Effector CD4-positive, alpha-beta T cell (primary cell): ENCODE data around the gene LPCAT3.

ENCODE experiments used
- DNase-seq: peaks from one replicate; pipeline ENCODE4 v3.0.0-alpha.2; 2020

LPCAT3 gene

DNA sequence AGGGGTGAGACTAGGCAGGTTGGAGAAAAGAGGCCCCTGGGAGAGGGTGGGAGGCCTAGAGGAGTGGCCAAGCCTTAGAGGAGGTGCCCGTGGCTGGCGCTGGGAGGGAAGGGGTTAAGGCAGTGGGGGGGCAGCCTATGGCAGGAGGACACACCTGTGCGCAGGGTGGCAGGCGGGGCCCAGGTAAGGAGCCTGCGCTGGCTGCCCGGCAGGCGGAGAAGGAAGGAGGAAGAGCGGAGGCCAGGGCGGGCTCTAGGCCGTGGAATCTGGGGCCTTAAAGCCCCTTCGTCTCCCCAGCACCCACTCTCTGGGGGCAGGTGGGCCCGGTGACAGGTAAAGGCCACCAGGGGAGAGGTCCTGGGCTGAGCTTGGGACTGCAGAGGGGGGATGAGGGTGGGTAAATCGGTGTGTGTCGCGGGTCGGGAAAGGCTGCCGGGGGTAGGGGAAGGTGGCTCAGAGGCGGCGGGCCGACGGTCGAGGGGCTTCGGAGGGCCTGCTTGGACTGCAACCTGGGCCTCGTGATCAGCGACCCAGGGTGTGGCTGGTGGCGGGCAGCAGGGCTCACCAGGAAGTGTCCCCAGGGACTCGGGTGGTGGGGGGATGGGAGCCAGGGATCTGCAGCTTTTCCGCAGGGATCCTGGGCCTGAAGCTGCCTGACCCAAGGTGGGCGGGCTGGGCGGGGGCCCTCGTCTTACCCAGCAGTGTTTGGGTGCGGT, 55.1 kb downstream of the LPCAT3 start:
- DNase-seq: no peak

DNA sequence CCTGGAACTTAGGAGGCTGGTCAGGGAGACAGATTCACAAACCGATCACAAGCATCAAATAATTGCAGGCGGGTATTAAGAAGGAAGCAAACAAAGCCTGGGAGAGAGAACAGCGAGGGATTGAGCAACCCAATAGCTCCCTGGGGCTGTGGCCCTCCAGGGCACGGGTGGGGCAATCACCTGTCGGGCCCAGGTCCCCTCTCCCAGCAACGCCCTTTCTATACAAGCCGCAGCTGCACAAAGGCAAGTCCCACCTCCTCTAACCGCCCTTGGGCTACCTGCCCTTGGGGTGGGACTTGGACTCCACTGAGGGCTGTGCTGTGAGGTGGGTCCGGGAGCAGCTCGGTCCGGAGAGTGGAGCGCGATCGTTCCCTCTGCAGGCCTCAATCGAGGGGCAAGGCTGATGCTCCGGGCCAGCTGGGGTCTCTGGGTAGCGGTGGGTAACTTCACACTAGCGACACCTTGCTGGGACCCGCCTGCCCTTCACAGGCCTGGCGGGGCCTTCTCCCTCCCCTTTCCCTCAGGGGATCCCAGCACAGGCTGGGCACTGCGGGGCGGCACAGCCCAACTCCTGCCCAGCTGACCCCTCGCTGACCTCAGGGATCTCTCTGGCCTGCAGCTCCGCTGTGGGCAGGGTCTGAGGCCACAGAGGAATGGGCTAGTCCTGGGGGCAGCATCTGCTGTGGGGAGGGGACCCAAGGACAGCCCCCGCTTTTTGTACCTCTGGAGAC, 55.8 kb downstream of the LPCAT3 start:
- DNase-seq: no peak

- no peak for DNase-seq
Measured at GRCh38 chr12:6961695-6962284, 56.5 kb downstream of the LPCAT3 start.

DNA sequence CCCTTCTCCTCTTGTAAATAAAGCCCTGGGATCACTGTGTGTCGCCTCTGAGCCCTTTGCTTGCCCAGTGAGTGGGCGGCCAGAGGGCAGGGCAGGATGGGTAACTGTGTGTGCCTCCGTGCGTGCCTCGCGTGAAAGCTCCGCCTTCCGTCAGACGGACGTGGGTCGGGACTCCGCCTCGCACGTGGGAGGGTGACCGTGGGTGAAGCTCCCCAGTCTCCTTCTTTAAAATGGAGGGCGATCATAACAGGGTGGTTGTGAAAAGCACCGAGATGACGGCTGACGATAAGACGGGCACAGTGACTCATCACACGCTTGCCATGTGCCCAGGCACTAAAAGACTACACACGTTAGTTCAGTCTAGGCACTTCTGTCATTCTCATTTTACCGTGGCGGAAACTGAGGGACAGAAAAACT, 57.0 kb downstream of the LPCAT3 start:
- peak; percentile 86 for DNase-seq

DNA sequence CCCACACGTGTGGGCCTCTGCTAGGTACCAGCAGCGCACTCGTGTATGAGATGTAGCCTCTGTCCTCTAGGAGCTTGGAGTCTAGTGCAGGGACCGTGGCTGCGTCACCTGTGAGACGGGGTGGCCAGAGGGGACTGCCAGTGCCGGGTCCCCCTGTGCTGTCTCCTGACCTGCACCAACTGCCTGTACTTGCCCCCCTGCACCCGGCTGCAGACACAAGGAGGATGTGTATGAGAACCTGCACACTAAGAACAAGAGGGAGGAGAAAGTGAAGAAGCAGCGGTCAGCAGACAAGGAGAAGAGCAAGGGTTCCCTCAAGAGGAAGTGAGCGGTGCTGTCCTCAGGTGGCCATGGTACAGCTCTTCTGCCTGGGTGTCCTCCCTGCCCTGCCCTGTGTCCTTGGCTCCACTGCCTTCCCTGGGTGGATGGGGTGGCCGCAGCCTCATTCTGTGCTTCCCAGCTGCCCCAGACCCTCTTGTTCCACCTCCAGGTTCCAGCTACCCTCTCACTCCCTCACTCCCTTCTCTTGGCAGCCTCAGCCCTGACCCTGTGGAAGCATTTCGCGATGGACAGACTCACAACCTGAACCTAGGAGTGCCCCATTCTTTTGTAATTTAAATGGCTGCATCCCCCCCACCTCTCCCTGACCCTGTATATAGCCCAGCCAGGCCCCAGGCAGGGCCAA, 57.5 kb downstream of the LPCAT3 start:
- DNase-seq: no peak

DNA sequence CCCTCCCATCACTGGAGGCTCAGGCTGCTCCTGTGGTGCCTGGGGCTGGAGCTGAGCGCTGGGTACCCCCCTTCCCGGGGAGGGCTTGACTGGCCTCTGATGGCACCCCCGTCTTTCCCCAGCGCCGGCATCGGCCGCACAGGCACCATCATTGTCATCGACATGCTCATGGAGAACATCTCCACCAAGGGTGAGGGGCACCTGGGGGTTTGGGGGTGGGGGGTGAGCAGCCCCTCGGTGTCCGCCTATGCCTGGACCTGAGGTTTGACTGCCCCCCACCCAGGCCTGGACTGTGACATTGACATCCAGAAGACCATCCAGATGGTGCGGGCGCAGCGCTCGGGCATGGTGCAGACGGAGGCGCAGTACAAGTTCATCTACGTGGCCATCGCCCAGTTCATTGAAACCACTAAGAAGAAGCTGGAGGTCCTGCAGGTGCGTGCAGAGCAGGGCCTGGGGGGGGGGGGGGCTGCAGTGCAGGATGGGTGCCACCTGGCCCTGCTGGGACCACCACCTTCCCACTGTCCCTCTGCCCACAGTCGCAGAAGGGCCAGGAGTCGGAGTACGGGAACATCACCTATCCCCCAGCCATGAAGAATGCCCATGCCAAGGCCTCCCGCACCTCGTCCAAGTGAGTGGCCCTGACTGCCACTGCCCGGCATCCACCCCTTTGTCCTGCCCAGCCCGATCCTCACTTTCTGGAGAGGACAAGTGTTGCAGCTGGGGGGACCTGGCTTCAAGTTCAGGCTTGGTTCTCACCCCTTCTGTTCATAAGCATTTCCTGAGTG, 58.3 kb downstream of the LPCAT3 start:
- no peak for DNase-seq

DNA sequence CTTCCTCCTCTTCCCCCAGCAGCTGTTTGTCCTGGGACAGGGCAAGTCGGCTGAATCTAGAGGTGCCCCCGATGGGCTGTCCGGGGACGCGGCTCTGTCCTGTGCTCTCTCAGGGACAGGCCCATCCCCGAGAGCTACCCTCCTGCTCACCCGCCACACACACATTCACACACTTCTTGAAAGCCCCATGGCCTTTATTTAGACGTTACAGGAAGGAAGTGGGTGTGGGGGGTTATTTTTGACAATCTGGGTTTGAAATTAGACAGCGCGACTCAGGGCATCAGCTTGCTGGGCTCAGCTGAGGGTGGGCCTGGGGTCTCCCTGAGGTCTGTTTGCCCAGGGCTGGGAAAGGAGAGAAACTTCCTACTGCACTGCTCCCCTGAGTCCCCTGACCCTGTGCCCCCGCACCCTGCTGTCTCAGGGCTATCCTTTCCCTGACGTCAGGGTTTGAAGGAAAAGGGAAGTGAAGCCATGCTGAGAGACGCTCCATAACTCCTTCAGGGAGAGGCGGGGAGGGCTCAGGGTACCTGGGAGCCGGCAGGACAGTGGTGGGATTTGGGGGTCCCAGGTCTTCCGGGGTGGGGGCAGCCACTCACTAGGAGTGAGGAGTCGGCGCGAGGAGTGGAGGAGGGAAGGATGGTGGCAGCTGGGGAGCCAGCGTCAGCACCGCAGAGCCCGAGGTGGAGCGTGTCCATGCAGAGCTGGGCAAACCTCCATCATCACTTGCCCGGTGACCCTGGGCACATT, 59.0 kb downstream of the LPCAT3 start:
- DNase-seq: peak; percentile 77

DNA sequence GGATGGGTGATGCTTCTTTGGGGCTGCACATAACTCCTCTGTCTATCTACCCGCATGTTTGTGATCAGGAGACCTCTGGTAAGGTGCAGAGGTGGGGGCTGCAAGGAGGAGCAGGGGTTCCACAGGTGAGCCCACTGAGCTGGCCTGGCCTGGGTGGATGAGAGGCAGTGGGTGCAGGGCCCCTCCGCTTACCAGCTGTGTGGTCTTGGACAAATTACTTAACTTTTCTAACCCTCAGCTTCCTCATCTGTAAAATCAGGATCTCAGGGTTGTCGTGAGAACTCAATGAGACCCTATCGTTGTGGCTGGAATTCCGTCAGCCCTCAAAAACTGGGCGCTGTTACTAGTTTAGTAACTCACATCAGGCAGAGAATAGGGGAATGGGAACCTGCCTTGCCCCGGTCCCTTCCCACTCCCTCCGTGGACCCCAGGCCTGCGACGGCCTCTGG, 59.6 kb downstream of the LPCAT3 start:
- no peak for DNase-seq

GRCh38 chr12:6957741-6958608, 60.3 kb downstream of the LPCAT3 start:
- DNase-seq: no peak

- DNase-seq: no peak
Measured at GRCh38 chr12:6957151-6957701, 61.0 kb downstream of the LPCAT3 start.

DNA sequence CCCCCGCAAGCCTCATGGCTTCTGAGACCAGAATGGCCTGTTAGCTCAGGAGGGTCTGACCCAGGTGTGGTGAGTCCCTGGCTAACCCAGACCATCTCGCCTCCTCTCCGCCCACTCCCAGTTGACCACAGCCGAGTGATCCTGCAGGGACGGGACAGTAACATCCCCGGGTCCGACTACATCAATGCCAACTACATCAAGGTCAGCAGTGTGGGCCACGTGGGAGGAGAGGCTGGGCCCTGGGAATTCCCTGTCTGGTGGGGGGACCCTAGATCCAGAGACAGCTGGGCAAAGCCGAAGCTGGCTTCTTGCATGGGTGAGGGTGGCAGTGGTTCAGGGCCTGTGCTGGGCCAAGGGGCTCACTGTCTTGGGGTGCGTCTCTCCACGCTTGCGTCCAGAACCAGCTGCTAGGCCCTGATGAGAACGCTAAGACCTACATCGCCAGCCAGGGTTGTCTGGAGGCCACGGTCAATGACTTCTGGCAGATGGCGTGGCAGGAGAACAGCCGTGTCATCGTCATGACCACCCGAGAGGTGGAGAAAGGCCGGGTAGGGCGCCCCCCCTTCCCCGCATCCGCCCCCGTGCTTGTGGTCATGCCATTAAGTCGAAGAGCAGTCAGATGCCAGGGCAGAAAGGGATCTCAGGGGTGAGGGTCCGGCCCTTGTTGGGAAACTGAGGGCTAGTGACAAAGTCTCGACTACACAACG, 62.1 kb downstream of the LPCAT3 start:
- DNase-seq: no peak

DNA sequence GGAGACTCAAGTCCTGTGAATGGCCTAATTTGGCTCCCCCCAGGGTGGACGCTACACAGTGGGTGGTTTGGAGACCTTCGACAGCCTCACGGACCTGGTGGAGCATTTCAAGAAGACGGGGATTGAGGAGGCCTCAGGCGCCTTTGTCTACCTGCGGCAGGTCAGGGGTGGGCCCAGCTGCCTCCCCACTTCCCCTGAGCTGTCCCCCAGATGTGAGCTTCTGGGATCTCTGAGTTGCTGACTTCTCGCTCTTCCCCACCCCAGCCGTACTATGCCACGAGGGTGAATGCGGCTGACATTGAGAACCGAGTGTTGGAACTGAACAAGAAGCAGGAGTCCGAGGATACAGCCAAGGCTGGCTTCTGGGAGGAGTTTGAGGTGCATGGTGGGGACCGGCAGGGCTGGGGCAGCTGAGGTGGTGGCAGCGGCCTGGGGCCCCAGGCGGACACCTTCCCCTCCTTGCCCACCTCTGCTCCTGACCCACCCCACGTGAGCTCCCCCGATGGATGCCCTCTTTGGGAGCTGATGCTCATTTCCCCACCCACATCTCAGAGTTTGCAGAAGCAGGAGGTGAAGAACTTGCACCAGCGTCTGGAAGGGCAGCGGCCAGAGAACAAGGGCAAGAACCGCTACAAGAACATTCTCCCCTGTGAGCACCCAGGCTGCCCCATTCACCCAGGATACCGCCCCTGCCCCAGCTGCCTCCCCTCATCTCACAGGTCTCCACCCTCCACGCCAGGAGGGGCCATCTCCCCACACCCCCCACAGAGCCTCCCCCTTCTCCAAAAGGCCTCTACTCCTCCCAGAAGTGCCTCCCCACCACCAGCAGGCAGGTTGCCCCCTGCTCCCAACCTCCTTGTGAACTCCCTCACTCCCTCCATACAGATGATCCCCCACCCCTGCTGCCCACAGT, 62.9 kb downstream of the LPCAT3 start:
- DNase-seq: no peak

DNA sequence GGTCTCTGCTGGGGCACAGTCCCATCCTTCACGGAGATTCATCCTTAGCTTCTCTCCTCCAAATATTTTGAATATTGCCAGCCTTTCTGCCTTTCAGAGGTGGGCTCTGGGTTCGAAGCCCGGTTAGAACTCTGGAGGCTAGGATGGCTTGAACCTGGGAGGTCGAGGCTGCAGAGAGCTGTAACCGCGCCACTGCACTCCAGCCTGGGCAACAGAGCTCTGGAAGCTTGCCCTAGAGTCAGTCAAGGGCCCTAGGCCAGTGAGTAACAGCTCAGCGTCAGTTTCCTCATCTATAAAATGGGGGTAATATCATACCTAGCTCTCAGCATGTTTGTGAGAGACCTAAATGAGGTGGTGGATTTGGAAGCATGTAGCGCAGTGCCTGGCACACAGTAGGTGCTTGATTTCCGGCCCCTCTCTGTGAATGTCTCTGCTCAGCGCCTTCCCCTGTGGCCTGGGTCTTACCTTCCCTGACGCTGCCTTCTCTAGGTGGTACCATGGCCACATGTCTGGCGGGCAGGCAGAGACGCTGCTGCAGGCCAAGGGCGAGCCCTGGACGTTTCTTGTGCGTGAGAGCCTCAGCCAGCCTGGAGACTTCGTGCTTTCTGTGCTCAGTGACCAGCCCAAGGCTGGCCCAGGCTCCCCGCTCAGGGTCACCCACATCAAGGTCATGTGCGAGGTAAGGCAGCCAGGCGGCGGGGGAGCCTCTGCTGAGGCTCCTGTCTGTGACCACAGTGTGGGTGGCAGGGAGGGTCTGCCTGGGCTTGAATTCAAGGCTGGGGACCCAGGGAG, 63.8 kb downstream of the LPCAT3 start:
- no peak for DNase-seq

DNA sequence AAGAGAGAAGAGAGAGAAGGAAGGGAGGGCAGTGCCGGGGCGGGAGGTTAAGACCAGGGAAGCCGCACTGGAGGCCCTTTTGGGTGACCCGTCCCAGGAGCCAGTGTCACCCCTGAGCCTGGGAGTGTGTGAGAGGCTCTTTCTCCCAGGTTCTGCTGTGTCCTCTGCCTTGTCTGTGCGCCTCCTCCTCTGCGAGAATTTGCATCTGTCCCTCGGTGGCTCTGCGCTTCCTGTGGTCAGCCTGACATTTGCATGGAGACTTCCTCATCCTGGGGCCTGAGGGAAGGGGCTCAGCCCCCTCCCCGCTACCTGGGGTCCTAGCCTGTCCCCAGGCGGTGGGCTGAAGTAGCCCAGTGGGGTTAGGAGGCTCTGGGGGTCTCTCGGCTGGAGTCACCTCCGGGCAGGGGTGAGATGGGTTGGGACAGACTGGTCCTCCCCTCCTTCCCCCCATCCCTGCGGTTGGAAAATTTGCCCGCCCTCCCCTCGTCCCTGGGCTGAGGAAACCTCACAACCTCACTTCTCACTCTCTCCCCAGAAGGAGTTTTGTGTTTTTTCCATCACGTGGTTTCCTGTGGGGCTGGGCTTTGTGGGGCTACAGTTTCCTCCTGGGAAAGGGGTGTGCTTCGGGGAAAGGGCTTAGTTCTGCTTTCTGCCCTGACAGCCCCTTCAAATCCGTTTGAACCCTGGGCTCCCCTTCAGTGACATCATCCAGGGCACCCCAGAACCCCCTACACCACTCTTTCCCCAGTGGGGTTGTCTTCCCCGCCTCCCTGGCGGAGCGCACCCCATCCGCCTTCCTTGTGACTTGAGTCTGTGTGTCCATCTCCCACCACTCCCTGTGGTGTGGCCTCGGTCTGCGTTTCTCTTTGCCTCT, 64.6 kb downstream of the LPCAT3 start:
- DNase-seq: peak; percentile 71

DNA sequence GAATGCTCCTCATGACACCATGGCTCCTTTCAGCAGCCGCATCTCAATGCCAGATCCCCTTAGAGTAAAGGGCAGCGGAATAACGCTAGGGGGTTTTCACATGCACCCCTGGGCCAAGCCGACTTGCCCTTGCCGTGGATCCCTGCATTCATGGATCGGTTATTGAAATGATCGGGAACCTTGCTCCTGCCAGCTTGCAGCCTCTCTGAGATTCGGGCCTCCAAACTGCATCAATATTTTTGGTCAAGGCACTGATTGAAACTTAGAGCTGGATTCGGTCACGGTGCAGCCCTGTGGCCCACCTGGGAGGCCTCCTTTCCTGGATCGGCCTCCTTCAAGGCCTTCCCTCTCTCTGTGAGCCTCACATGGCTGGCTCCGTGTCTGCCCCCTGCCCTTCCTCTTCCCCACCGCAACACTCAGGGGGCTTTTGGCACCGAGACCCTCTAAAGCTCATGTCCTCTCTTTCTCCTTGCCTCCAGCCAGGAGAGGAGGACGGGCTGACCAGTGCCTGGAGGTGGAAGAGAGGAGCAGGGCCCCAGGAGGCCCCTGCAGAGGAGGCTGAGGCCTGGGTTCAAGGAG, 65.3 kb downstream of the LPCAT3 start:
- DNase-seq: no peak

DNA sequence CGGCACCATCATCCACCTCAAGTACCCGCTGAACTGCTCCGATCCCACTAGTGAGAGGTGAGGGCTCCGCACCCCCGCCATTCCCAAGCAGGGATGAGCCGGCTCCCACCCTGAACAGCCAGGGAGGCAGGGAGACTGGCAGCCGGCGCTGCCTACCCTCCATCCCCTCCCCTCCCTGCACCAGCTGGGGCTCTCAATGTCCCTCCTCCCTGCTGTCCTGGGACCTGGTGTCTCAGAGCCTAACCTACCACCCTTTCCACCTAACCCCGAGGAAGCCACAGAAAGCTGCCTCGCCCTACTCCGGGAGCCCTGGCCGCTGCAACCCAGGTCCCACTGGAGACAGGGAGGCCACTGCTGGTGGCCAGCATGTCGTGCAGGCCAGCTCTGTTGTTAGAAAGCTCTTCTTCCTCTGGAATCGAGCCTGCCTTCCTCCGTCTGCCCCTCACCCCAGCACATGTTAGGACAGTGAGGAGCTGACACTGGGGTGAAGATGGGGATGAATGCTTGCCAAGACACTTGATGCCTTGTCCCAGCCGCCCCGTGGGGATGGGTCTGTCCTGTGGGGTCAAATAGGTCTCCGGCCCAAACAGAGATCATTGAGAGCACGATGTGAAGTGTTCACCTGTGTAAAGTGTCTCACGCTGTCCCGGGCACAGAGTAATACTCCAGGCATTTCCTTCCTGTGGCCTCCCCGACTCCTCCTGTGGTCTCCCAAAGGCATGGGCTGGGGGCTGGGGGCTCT, 66.0 kb downstream of the LPCAT3 start:
- no peak for DNase-seq
